Erythroblast (primary cell): ENCODE data around the gene CCDC102A.

ENCODE experiments used
- GATA1 ChIP-seq: IDR thresholded peaks from 2 replicates; pipeline ENCODE4 v1.6.1; 2011; ENCODE audit warnings: low read depth, mild to moderate bottlenecking, control low read depth, low read length, moderate library complexity
- POLR2A ChIP-seq: IDR thresholded peaks from 2 replicates; pipeline ENCODE4 v1.6.1; 2011; ENCODE audit warnings: mild to moderate bottlenecking, low read length

DNA sequence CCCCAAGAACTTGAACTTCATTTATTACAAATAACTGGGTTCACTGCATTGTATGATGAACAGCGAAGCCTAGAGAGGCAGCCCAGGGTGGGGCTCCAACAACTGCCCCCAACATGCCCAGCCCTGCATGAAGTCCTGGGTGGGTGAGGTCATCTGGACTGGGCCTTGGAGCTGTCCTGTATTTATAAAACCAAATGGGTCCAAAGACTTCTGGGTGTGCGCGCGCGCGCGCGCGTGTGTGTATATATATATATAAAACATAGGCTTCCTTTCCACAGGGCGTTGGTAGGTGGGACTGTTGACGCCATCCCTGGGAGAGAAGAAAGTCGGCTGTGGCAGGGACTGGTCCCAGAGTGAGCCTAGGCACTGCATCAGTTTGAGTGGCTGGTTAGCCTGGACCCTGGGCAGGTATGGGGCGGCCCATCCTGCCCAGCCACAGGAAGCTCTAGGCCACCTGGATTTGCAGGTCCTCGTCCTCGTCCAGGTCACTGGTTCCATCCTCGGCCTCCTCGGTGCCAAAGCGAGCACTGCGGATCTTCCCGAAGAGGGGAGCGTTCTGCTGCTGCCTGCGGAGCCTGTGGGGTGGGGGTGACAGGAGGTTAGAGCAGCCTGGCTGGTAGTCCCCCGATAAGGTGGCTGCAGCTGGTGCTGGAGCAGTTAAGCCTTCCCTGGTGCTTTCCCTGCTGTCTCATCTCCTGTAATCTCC, 23.9 kb downstream of the CCDC102A start:
- TF ChIP-seq POLR2A = no peak
- TF ChIP-seq GATA1 = no peak
